Umbilical cord (tissue), 2 donors: ENCODE results near the gene CERT1. TPM values are rescaled to one million over a fixed set of nuclear protein-coding genes. Genes with fewer than 3 reads are reported as not detected.
"Not testable (repeated sequence)": the region's sequence is repeated elsewhere in the genome, so short reads cannot be mapped to it uniquely, and the experiment has no call there.

Source experiments
- DNase-seq: peaks from one replicate; pipeline ENCODE4 v3.0.0-alpha.2; 2015; ENCODE audit warnings: low spot score
- total RNA-seq: library from RNA; depleted of rRNA; stranded (reverse); fragments of >200 nt; gene quantifications from one replicate; pipeline ENCODE4 v1.2.3, GENCODE V29; 2014; ENCODE audit warnings: low replicate concordance; ENCODE audit not compliant: insufficient read depth

Gene CERT1
- total RNA-seq, 1 donor from 2014 or later: 27.4 TPM

- DNase-seq: no peak
These were observed 160.1 kb downstream of the CERT1 start for GRCh38 chr5:75351139-75351926.

GRCh38 chr5:75349663-75350062 lies 161.8 kb downstream of the CERT1 start:
- DNase-seq: no peak

- DNase-seq: no peak
These were observed 163.2 kb downstream of the CERT1 start for GRCh38 chr5:75348241-75348640.

- no peak for DNase-seq
These were observed 168.6 kb downstream of the CERT1 start for GRCh38 chr5:75342836-75343235.

- DNase-seq: no peak
These were observed 169.5 kb downstream of the CERT1 start for GRCh38 chr5:75341934-75342333.

GRCh38 chr5:75340714-75341478 lies 170.5 kb downstream of the CERT1 start:
- DNase-seq: no peak

GRCh38 chr5:75338408-75338807 lies 173.0 kb downstream of the CERT1 start:
- no peak for DNase-seq

GRCh38 chr5:75337366-75338021 lies 173.9 kb downstream of the CERT1 start:
- DNase-seq: peak; percentile 22

GRCh38 chr5:75336615-75337336 lies 174.7 kb downstream of the CERT1 start, which contains the start of gene HMGCR:
Gene HMGCR, plus strand, starts transcription at chr5:75337220. Its CDS starts 5,386 bp downstream, at chr5:75342606.
- DNase-seq: peak; percentile 100

GRCh38 chr5:75335952-75336614 lies 175.3 kb downstream of the CERT1 start:
- DNase-seq: peak; percentile 79

GRCh38 chr5:75335486-75335885 lies 175.9 kb downstream of the CERT1 start:
- no peak for DNase-seq

GRCh38 chr5:75334413-75334812 lies 177.0 kb downstream of the CERT1 start:
- DNase-seq: not testable (repeated sequence)

GRCh38 chr5:75333759-75334158 lies 177.7 kb downstream of the CERT1 start:
- DNase-seq: not testable (repeated sequence)

GRCh38 chr5:75331095-75332090 lies 180.0 kb downstream of the CERT1 start:
- no peak for DNase-seq

GRCh38 chr5:75330404-75330803 lies 181.0 kb downstream of the CERT1 start:
- DNase-seq: peak; percentile 23
